Pons (tissue), 1 donor: Measurements from ENCODE around the gene OR1F1.
"Not testable (repeated sequence)": the region's sequence is repeated elsewhere in the genome, so short reads cannot be mapped to it uniquely, and the experiment has no call there.

Experiments
- DNase-seq: peaks from one replicate; pipeline ENCODE4 v3.0.0-alpha.2; 2016; ENCODE audit warnings: low spot score

The OR1F1 gene

GRCh38 chr16:3187798-3188674 lies at the start of gene OR1F1:
TSS of gene OR1F1 (plus strand) at chr16:3188204.
- no peak for DNase-seq

- DNase-seq = no peak
These were observed 49.7 kb upstream of the OR1F1 start for GRCh38 chr16:3138342-3138741.

- DNase-seq = no peak
These were observed 49.1 kb upstream of the OR1F1 start for GRCh38 chr16:3138823-3139426.

- not testable (repeated sequence) for DNase-seq
These were observed 48.4 kb upstream of the OR1F1 start for GRCh38 chr16:3139561-3139960.

GRCh38 chr16:3140603-3141427 lies 47.2 kb upstream of the OR1F1 start:
- no peak for DNase-seq

GRCh38 chr16:3141781-3142311 lies 46.2 kb upstream of the OR1F1 start:
- DNase-seq = no peak

- no peak for DNase-seq
These were observed 45.7 kb upstream of the OR1F1 start for GRCh38 chr16:3142327-3142726.

- no peak for DNase-seq
These were observed 45.2 kb upstream of the OR1F1 start for GRCh38 chr16:3142770-3143169.

- no peak for DNase-seq
These were observed 44.8 kb upstream of the OR1F1 start for GRCh38 chr16:3143189-3143588.

GRCh38 chr16:3143598-3144320 lies 44.2 kb upstream of the OR1F1 start:
- DNase-seq = no peak

- DNase-seq = no peak
These were observed 43.6 kb upstream of the OR1F1 start for GRCh38 chr16:3144321-3144983.

- no peak for DNase-seq
These were observed 42.9 kb upstream of the OR1F1 start for GRCh38 chr16:3145151-3145550.

- no peak for DNase-seq
These were observed 42.3 kb upstream of the OR1F1 start for GRCh38 chr16:3145660-3146059.

GRCh38 chr16:3147046-3147756 lies 40.8 kb upstream of the OR1F1 start:
- DNase-seq = no peak

GRCh38 chr16:3147757-3148104 lies 40.3 kb upstream of the OR1F1 start:
- no peak for DNase-seq

- DNase-seq = no peak
These were observed 39.5 kb upstream of the OR1F1 start for GRCh38 chr16:3148256-3149192.

- no peak for DNase-seq
These were observed 38.8 kb upstream of the OR1F1 start for GRCh38 chr16:3149193-3149530.

- DNase-seq = no peak
These were observed 38.2 kb upstream of the OR1F1 start for GRCh38 chr16:3149630-3150345.
